ENCODE measurements around the gene MGAT4B.

GRCh38 chr5:179771311-179771895 lies 35.3 kb downstream of the MGAT4B start:
- TF ChIP-seq CTCF (IDR thresholded peaks at IDR 0.05) (no peak), POLR2A (IDR thresholded peaks at IDR 0.05) (no peak), POLR2AphosphoS5 (IDR thresholded peaks at IDR 0.05) (no peak)
